HG03066 (cell line): ENCODE data around the gene EFEMP2.
"Not testable (repeated sequence)": the region's sequence is repeated elsewhere in the genome, so short reads cannot be mapped to it uniquely, and the experiment has no call there.

ENCODE experiments used
- ATAC-seq: cut with Tn5 transposase; IDR thresholded peaks from one replicate; pipeline ENCODE4 v1.9.1; 2021; ENCODE audit warnings: low read depth; ENCODE audit not compliant: unreplicated experiment

Gene EFEMP2

DNA sequence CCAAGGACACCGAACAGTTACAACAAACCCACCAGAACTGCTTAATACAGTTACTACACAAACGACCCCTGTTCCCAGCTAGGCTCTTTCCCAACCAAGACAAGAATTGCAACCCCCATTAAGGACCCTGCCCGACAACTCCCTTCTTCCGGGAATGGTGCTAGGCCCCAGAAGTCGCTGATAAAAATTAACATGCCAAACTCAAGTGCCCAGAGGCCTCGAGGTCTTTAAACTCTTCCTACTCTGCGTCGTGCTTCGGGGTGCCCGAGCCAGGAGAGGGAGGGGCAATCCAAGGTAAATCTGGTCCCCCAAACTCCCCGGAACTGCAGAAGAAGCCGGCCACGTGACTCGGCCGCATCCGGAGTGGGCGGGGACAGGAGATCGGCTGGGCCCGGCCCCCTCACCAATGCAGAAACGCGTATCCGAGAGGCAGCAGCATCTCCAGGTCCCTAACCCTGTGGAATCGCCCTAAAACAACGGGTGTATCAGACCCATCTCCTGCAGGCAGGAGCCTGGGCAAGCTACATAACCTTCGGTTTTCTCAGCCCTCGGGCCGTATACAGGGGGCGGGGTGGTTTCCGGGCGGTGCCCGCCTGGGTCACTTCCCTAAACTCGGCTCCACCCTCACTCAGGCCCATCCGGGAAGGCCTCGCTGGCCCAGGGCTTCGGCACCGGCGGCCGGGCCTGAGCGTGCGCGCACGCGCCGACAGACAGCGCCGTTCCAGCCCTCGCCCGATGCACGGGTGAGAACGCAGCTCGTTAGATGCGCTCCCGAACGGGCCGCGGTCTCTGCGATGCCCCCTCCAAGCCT is 15.7 kb downstream of the EFEMP2 start:
- ATAC-seq, result no peak

DNA sequence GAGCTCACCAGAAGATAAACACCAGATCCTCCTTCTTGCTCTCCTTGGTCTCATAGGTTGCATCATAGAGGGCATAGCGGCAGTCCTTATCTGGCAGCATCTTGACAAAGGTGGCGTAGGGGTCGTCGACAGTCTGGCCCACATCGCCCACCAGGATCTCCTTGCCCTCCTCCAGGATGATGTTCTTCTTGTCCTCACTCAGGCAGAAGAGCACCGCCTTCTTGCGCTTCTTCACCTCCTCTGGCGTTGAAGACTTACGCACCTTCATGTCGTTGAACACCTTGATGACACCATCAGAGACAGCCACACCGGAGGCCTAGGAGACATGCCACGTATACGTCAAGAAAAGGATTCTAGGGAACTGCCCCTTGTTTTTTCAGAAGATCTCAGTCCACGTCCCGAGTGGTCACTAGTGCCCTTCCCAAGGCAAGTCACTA is 16.7 kb downstream of the EFEMP2 start:
- ATAC-seq, result no peak

- no peak for ATAC-seq
Measured at GRCh38 chr11:65854852-65855837, 17.5 kb downstream of the EFEMP2 start.

- no peak for ATAC-seq
Measured at GRCh38 chr11:65854161-65854592, 18.4 kb downstream of the EFEMP2 start.

GRCh38 chr11:65853246-65853979 is 19.2 kb downstream of the EFEMP2 start:
- no peak for ATAC-seq

GRCh38 chr11:65852508-65853245 is 19.9 kb downstream of the EFEMP2 start:
- ATAC-seq, result no peak

DNA sequence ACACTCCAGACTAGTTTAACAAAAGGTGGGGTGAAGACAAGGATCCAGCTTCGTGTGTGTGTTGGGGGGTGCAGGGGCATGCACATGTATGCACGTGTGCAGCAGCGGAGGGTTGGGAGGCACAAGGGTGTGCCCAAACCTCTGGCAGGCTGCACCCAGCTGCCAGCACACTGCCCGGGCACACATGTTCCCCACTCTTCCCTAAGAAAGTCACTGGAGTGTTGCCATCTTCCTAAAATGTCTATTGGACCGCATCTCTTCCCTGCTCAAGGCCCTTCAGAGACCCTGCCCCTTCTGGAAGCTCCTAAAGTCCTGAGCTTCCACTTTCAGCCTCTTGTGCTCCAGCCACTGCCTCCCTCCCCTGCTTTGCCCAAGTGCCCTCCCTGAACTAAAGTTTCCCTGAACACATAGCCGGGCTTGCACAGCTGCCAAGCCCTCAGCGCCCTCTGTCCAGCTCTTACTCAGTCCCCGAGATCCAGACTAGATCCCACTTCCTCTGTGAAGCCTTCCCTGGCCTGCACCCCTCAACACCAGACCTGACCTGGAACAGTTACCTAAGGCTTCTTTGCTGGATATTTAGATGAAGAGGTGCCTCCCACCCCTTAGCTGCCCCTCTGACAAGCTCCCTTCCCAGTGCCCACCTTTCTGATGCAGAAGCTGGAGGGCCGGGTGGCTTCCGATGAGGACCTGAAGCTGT is 20.6 kb downstream of the EFEMP2 start:
- ATAC-seq, result no peak

DNA sequence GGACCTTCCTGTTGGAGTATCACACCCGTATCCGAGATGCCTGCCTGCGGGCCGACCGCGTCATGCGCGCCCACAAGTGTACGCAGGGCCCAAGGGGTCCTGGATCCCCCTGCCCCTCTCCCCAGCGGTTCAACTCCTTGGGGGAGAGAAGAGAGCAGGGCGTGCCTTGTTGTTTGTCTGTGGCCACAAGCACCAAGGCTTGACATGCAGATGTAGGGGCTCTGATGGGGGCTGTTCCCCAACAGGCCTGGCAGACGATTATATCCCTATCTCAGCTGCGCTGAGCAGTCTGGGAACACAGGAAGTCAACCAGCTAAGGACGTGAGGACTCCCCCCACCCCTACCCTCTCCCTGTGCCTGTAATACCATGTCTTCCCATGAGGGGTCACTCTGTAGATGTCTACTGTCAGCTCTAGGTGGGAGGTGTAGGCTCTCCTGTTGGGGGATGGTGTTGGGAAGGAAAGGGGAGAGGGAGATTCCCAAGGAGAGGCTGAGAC is 21.5 kb downstream of the EFEMP2 start:
- no peak for ATAC-seq

DNA sequence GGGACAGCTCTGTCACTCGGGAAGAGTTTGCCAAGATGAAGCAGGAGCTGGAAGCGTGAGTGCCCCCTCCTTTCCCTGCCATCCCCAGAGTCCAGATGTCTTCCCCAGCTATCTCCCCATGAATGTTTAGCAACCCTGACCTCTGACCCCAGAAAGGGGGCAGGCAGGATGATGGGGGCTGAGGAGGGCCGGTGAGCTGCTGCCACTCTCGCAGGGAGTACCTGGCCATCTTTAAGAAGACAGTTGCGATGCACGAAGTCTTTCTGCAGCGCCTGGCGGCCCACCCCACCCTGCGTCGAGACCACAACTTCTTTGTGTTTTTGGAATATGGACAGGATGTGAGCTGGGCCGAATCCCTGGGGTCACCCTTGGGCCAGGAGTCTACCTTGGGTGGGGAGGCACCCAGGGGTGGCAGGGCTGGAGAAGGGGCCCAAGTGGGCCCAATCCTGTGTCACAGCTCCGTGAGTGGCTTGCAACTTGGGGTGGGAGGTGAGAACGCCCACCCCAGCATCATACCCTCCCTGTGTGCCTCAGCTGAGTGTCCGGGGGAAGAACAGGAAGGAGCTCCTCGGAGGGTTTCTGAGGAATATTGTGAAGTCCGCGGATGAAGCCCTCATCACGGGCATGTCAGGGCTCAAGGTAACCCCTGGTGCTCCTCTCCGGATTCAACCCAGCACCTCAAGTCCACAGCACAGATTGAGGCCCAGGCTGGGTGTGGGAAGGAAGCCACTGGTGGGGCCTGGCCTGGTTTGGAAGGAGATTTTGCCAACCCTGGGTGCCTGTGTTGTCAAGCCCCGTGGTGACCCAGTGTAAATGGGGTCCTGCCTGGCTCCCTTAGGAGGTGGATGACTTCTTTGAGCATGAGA is 22.1 kb downstream of the EFEMP2 start:
- ATAC-seq, result no peak

DNA sequence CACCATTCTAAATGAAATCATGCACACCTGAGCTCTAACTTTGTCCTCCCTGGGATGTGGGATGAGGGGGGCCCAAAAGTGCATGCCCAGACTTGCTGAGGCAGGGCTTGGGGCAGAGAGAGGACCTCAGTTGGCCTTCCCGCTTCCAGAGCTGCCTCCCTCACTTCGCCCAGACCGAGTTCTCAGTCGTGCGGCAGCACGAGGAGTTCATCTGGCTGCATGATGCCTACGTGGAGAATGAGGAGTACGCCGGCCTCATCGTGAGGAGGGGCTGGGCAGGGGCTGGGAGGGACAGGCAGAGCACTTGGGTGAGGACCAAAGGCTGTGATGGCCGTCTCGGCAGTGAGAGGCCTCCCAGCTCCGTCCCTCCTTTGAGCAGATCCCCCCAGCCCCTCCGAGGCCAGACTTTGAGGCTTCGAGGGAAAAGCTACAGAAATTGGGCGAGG is 22.8 kb downstream of the EFEMP2 start:
- no peak for ATAC-seq

- no peak for ATAC-seq
Measured at GRCh38 chr11:65849366-65849765, 23.2 kb downstream of the EFEMP2 start.

- ATAC-seq, result not testable (repeated sequence)
Measured at GRCh38 chr11:65848693-65849092, 23.9 kb downstream of the EFEMP2 start.

GRCh38 chr11:65847746-65848145 is 24.9 kb downstream of the EFEMP2 start:
- ATAC-seq, result no peak

- ATAC-seq, result no peak
Measured at GRCh38 chr11:65844231-65844872, 28.2 kb downstream of the EFEMP2 start.

- ATAC-seq, result no peak
Measured at GRCh38 chr11:65843811-65844210, 28.8 kb downstream of the EFEMP2 start.

GRCh38 chr11:65842144-65842543 is 30.5 kb downstream of the EFEMP2 start:
- no peak for ATAC-seq

DNA sequence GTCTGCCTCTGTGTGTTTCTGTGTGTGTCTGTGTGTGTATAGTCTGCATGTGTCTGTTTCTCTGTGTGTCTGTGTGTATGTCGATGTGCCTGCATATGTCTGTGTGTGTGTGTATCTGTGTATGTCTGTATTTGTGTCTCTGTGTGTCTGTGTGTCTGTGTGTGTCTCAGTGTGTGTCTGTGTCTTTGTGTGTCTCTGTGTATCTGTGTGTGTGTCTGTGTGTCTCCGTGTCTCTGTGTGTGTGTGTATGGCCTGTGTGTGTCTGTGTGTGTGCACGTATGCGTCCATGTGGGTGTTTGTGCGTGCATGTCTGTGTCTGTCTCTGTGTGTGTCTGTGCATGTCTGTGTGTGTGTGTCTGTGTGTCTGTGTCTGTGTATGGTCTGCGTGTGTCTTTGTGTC is 38.4 kb downstream of the EFEMP2 start:
- no peak for ATAC-seq
